ENCODE measurements around the gene FAM120B.

FAM120B gene

GRCh38 chr6:170424604-170425126, 118.1 kb downstream of the FAM120B start:
- DNase-seq = no peak

DNA sequence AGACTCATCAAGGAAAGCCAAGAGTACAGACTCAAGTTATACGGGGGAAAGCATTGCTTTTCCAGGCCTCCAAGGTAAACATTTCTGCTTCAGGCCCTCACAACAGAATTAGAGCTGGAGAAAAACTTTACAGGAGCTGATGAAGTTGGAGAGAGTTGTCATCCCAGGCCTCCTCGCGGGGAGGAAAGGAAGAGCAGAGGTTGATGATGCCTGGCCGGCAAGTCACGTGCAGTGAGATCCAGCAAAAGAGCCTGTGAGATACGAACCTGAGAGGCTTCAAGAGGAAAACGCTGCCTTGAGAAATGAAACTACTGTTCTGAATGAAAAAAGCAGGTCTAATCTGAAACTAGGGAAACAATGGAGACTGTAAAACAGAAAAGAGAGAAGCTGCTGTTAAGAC, 122.9 kb downstream of the FAM120B start:
- no peak for DNase-seq

- no peak for DNase-seq
Observed at GRCh38 chr6:170433163-170434116, 126.9 kb downstream of the FAM120B start.

- DNase-seq = no peak
Observed at GRCh38 chr6:170434117-170434820, 127.7 kb downstream of the FAM120B start.

GRCh38 chr6:170434821-170435155, 128.2 kb downstream of the FAM120B start:
- no peak for DNase-seq

GRCh38 chr6:170435766-170436165, 129.2 kb downstream of the FAM120B start:
- DNase-seq = no peak

- no peak for DNase-seq
Observed at GRCh38 chr6:170436209-170436809, 129.8 kb downstream of the FAM120B start.

DNA sequence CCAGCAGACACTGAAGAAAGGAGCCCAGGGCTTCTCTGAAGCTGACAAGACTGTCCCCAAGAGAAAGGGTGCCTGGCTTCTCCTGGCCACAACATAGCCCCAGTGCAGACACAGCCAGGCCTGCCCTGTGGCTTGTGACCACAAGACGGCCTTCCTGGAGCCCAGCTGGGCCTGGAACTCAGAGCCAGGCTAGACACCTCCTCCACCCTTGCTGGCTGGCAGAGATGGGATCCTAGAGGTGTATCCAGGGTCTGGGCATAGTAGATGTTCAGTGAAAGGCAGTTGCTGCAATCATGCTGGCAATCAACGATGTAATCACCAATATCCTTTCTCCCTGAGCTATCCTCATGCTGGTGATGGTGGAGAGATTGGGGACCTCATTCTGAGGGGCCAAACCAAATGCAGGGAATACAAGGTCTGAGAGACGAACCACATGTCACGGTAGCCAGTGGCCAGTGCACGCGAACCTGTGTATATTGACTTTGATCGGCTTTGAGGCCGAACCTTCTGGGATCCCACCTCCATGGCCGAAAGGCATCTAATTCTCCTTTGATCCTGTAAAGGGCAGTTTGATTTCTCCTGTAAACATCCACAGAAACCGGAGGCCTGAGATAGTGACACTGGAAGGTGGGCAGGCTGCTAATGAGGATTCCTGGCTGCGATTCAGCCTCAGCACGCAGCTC, 131.3 kb downstream of the FAM120B start:
- DNase-seq = no peak

GRCh38 chr6:170438402-170438753, 131.8 kb downstream of the FAM120B start:
- no peak for DNase-seq

- no peak for DNase-seq
Observed at GRCh38 chr6:170438861-170439260, 132.3 kb downstream of the FAM120B start.

DNA sequence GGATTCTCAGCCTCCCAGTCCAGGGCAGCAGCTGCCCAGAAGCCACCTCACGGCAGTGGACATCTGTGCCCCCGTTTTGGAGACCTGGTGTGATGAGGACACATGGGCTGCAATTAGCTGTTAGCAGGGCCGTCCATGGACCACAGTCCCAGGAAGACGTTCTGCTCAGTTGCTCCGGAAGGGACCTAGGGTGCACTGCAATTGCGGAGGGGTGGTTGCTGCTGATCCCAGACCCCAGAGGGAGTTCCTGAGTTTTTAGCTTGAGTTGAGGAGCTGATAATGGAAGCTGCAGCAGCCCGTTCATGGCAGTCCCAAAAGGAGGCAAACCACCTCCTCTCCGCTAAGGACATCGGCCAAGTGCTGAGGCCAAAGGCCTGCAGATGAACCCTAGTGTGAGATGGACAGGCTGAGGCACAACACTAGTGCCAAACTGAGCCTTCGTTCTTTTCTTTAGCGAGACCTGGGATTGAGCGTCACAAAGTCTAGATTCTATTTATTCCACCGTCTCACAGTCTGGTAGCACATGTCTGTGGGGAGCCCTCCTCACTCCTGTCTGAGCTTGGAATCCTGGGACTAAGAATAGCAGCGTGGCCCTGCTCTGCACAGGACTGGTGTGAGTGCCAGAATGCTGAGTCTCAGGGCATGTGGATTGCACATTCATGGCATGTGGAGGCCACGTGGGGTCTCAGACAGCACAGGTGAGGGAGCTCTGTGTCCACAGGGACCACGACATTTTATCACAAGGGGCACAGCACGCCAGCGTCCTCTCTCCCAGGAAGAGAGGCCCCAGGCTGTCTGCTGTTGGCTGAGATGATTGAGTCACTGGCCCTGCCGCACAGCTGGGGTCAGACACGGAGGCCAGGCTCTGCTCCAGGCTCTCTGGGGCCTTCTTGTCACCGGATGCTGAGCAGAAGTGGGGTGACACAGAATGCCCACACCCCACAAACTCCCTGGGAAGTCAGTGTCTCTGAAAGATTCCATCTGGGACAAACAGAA, 133.1 kb downstream of the FAM120B start:
- no peak for DNase-seq

GRCh38 chr6:170440437-170440836, 133.9 kb downstream of the FAM120B start:
- DNase-seq = no peak

DNA sequence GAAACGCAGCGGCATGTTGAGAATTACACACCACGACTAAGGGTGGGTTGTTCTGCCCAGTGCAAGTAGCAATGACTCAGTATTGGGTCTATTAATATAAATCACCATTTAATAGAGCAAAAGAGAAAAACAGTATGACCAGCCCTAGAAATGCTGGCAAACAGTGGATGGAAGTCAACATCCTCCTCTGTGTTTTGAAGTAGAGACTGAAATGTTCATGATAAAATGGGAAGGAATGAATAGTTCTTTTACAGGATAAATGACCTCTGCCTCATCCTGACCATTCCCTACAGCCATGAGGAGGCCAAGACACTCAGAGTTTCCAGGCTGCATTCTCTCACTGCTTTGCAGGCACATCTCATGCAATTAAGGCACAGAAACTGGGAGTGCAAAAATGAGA, 134.8 kb downstream of the FAM120B start:
- DNase-seq = no peak

DNA sequence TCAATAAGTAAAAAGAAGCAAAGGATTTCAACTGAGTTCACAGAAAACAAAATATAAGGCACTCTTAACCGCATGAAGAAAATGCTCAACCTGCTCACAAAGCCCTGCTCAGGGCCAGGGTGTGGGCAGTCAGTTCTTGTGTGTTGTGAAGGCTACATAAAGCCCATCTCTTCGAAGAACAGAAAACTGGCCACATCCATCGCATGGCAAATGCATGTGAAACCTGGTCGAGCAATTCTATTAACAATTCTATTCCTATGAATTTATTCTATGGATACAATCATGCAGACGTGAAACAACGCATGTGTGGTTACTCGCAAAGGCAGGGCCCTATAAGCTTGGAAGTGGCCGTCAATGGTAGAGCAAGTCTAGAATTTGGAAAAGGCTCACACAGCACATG, 136.0 kb downstream of the FAM120B start:
- no peak for DNase-seq

GRCh38 chr6:170443151-170443662, 136.6 kb downstream of the FAM120B start:
- DNase-seq = no peak

- no peak for DNase-seq
Observed at GRCh38 chr6:170444056-170444591, 137.6 kb downstream of the FAM120B start.

GRCh38 chr6:170444811-170445211, 138.3 kb downstream of the FAM120B start:
- DNase-seq = no peak

DNA sequence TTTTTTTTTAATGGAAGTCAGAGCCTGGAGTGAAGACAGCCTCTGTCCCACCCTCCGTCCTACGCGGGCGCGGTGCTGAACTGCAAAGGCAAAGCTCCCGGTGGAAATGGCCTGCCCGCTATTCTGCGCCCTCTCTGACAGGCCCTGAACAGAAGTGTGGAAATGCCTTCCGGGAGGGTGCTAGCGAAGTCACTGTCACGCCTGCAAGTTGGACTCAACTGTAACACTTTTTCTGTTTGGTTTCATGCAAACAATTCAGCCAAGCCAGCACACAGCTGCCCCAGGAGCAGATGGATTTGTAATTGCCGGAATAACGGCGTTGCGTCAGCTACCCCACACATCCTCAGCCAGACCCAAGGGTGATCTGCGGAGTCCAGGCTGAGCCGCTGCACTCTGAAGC, 138.9 kb downstream of the FAM120B start:
- no peak for DNase-seq

DNA sequence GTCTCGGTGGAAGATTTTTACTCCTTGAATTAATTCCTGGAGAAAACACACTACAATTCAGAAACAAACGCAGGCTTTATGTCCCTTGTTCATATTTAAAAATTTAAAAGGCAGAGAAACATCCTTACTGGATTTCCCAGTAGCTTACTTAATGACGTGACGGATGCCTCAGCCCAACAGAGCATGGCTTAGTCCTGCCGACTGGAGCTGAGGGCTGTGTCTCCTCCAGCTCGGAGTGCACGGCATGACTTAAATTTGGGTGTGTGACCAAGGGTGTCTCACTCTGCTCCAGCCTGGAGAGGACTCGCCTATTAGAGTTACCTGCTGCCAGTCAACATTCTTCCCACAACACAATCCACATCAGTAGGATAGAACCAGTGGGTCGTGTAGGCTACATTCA, 139.4 kb downstream of the FAM120B start:
- no peak for DNase-seq

GRCh38 chr6:170446841-170447560, 140.4 kb downstream of the FAM120B start:
- DNase-seq = no peak

DNA sequence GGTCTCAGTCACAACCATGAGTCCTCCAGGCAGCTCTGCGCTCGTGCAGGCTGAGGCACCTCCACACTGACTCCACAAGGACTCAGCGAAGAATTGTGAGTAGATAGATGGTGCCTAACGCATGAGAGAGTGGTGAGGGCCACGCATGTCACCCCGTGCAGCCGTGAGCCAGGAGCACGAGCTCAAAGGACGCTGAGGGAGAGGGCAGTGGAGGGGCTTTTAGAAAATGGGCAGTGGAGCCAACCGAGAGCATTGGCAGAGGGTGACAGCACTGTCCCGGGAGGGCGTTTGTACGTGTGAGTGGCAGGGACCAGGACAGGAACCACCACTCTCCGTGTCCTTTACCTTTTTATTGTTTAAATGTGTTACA, 141.0 kb downstream of the FAM120B start:
- DNase-seq = no peak

Measured in activated T-cell treated with anti-CD3 and anti-CD28 coated beads for 4 hours (primary cell).